ENCODE measurements around the gene MRPL18.
A peak's percentile ranks its signal among the peaks of the same experiment; 100 is the strongest.

Gene MRPL18

DNA sequence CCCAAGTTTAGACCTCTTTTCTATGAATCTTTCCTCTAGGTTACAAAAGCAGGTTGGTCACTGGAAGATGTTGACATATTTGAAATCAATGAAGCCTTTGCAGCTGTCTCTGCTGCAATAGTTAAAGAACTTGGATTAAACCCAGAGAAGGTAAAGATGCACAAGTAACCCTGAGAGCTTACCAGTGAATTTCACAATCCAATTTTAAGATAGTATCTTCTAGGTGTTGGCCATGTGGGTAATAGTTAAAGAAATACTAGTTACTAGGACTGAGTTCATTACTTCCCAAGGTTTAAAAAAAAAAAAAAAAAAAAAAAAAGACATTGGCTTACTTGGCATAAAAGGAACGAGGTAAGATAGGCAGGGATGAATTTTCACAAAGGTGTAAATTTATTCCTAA is 12.1 kb upstream of the MRPL18 start:
- TF ChIP-seq, protein P1, sequence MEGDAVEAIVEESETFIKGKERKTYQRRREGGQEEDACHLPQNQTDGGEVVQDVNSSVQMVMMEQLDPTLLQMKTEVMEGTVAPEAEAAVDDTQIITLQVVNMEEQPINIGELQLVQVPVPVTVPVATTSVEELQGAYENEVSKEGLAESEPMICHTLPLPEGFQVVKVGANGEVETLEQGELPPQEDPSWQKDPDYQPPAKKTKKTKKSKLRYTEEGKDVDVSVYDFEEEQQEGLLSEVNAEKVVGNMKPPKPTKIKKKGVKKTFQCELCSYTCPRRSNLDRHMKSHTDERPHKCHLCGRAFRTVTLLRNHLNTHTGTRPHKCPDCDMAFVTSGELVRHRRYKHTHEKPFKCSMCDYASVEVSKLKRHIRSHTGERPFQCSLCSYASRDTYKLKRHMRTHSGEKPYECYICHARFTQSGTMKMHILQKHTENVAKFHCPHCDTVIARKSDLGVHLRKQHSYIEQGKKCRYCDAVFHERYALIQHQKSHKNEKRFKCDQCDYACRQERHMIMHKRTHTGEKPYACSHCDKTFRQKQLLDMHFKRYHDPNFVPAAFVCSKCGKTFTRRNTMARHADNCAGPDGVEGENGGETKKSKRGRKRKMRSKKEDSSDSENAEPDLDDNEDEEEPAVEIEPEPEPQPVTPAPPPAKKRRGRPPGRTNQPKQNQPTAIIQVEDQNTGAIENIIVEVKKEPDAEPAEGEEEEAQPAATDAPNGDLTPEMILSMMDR (IDR thresholded peaks at IDR 0.05; ENCODE audit: low read depth, low read length), result no peak

DNA sequence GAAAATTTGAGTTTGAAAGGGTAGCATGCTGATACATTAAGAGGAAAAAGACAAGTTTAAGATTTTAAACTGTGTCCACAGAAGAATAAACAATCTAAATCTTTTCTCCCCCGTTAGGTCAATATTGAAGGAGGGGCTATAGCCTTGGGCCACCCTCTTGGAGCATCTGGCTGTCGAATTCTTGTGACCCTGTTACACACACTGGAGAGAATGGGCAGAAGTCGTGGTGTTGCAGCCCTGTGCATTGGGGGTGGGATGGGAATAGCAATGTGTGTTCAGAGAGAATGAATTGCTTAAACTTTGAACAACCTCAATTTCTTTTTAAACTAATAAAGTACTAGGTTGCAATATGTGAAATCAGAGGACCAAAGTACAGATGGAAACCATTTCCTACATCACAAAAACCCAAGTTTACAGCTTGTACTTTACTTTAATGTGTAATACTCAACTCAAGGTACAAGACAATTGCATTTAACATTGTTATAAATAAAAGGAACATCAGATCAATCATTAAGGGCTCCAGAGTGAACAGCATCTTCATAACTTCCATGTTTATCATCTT is 11.6 kb upstream of the MRPL18 start:
- Histone ChIP-seq H3K79me2 (ENCODE audit: low read length) (peaks cover 16% of the 10 kb centered on the region), H3K27me3 (ENCODE audit: low read depth, low read length) (no peaks in the 10 kb centered on the region), H3K4me1 (ENCODE audit: low read length) (no peaks in the 10 kb centered on the region), H3K9ac (ENCODE audit: low read length) (no peak overlapping the region), H2AFZ (ENCODE audit: low read depth, low read length) (no peak overlapping the region), H4K20me1 (ENCODE audit: insufficient read depth, low read length) (no peaks in the 10 kb centered on the region), H3K9me3 (ENCODE audit: insufficient read depth, low read length) (no peaks in the 10 kb centered on the region), H3K4me2 (ENCODE audit: low read length) (no peak overlapping the region), H3K4me3 (ENCODE audit: low read length) (no peak overlapping the region), H3K36me3 (replicated peaks; ENCODE audit: low read depth, low read length) (peaks cover 64% of the 10 kb centered on the region), H3K27ac (ENCODE audit: low read length) (no peak overlapping the region)
- TF ChIP-seq, protein P1 (IDR thresholded peaks at IDR 0.05; ENCODE audit: low read depth, low read length), result no peak
- no peak for TF ChIP-seq EZH2phosphoT487 (IDR thresholded peaks at IDR 0.05; ENCODE audit: low read depth)

More for the DNA sequence above, 12.1 kb upstream of the MRPL18 start:
- Histone ChIP-seq H3K27ac (ENCODE audit: low read length) (no peak overlapping the region), H3K4me1 (ENCODE audit: low read length) (no peaks in the 10 kb centered on the region), H3K27me3 (ENCODE audit: low read depth, low read length) (no peaks in the 10 kb centered on the region), H3K9ac (ENCODE audit: low read length) (no peak overlapping the region), H3K4me2 (ENCODE audit: low read length) (no peak overlapping the region), H3K4me3 (ENCODE audit: low read length) (no peak overlapping the region), H2AFZ (ENCODE audit: low read depth, low read length) (no peak overlapping the region), H3K9me3 (ENCODE audit: insufficient read depth, low read length) (no peaks in the 10 kb centered on the region), H3K79me2 (ENCODE audit: low read length) (peaks cover 13% of the 10 kb centered on the region), H3K36me3 (replicated peaks; ENCODE audit: low read depth, low read length) (peaks cover 61% of the 10 kb centered on the region), H4K20me1 (ENCODE audit: insufficient read depth, low read length) (no peaks in the 10 kb centered on the region)

DNA sequence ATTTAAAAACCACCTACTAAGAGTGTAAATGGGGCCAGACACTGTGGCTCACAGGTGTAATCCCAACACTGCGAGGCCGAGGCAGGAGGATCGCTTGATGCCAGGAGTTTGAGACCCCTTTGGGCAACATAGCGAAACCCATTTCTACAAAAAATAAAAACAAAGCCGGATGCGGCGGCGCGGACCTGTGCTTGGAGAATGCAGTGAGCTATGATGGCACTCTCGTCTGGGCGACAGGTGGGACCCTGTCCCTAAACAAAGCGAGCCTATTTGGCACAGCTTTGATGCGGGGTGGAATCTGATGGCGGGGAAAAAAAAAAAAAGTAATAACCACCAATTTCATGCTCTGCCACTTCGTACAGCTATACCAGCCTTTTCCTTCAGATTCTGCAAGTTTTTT is 2.0 kb upstream of the MRPL18 start:
- Histone ChIP-seq H3K4me2 (ENCODE audit: low read length) (peak overlapping the region; percentile 71), H3K4me1 (ENCODE audit: low read length) (peaks cover 21% of the 10 kb centered on the region), H3K36me3 (replicated peaks; ENCODE audit: low read depth, low read length) (peaks cover 40% of the 10 kb centered on the region)

DNA sequence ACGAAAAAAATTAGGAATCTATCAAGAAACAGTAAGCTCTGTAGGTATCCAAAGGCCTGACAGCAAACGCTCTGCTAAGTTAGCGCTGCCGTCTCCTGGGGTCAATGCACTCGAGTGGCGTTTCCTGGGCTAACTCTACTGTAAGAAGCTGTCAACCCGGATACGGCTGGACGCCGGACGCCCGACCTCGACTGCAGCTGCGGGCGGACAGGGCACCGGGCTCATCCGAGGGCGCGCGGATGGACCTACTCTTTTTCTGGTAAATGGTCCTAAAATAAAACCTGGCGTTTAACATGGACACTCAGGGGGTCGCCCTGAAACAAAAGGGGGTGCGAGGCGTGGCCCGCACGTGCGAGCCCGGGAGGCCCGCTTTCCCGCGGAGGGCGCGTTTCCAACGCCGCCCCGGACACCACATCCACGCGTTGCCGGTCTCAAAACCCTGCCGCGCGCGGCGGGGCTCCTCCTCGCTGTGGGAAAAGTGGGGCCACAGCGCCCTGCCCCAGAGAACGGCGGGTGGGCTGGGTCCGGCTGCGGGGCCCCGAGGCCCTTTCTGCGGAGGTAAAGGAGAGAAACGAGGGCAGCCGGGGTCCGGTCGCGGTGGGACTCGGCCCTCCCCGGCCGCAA is 1.4 kb upstream of the MRPL18 start:
- H3K4me1 ChIP-seq (ENCODE audit: low read length), result peaks cover 21% of the 10 kb centered on the region
- no peak overlapping the region for H2AFZ ChIP-seq (ENCODE audit: low read depth, low read length)
- no peak for TF ChIP-seq EZH2phosphoT487 (IDR thresholded peaks at IDR 0.05; ENCODE audit: low read depth)
- TF ChIP-seq, protein P1 (IDR thresholded peaks at IDR 0.05; ENCODE audit: low read depth, low read length), result no peak
- peak overlapping the region; percentile 94 for H3K4me3 ChIP-seq (ENCODE audit: low read length)
- peaks cover 9% of the 10 kb centered on the region for H4K20me1 ChIP-seq (ENCODE audit: insufficient read depth, low read length)
- H3K36me3 ChIP-seq (replicated peaks; ENCODE audit: low read depth, low read length), result peaks cover 37% of the 10 kb centered on the region
- peaks cover 86% of the 10 kb centered on the region for H3K79me2 ChIP-seq (ENCODE audit: low read length)
- H3K9ac ChIP-seq (ENCODE audit: low read length), result peak overlapping the region; percentile 94
- H3K4me2 ChIP-seq (ENCODE audit: low read length), result peak overlapping the region; percentile 71
- H3K9me3 ChIP-seq (ENCODE audit: insufficient read depth, low read length), result no peaks in the 10 kb centered on the region
- no peaks in the 10 kb centered on the region for H3K27me3 ChIP-seq (ENCODE audit: low read depth, low read length)
- H3K27ac ChIP-seq (ENCODE audit: low read length), result peak overlapping the region; percentile 67

More for the DNA sequence above, 2.0 kb upstream of the MRPL18 start:
- no peak for TF ChIP-seq EZH2phosphoT487 (IDR thresholded peaks at IDR 0.05; ENCODE audit: low read depth)
- TF ChIP-seq, protein P1 (IDR thresholded peaks at IDR 0.05; ENCODE audit: low read depth, low read length), result no peak
- H2AFZ ChIP-seq (ENCODE audit: low read depth, low read length), result no peak overlapping the region
- peaks cover 88% of the 10 kb centered on the region for H3K79me2 ChIP-seq (ENCODE audit: low read length)
- no peaks in the 10 kb centered on the region for H3K9me3 ChIP-seq (ENCODE audit: insufficient read depth, low read length)
- H3K4me3 ChIP-seq (ENCODE audit: low read length), result peak overlapping the region; percentile 94
- H3K27ac ChIP-seq (ENCODE audit: low read length), result 0 out of 2 replicates have a peak overlapping the region, but pooled peaks have one; percentile 67
- no peaks in the 10 kb centered on the region for H3K27me3 ChIP-seq (ENCODE audit: low read depth, low read length)
- peaks cover 9% of the 10 kb centered on the region for H4K20me1 ChIP-seq (ENCODE audit: insufficient read depth, low read length)
- H3K9ac ChIP-seq (ENCODE audit: low read length), result peak overlapping the region; percentile 94
